Measurements from ENCODE around the gene FST. TPM values are rescaled to one million over a fixed set of nuclear protein-coding genes. Genes with fewer than 3 reads are reported as not detected.

Gene FST
- total RNA-seq, 1 donor: 215 TPM

GRCh38 chr5:53488195-53488722 lies 7.8 kb downstream of the FST start:
- peak overlapping the region; percentile 23 for H3K27ac ChIP-seq (ENCODE audit: low read depth, low read length)
- peak overlapping the region; percentile 15 for H3K4me2 ChIP-seq (ENCODE audit: insufficient read depth, low read length)
- no peaks in the 10 kb centered on the region for H3K27me3 ChIP-seq (ENCODE audit: insufficient read depth, low read length)
- no peaks in the 10 kb centered on the region for H4K20me1 ChIP-seq (ENCODE audit: insufficient read depth, low read length)
- H3K4me3 ChIP-seq (ENCODE audit: insufficient read depth, low read length): no peak overlapping the region
- peaks cover 32% of the 10 kb centered on the region for H3K36me3 ChIP-seq (ENCODE audit: insufficient read depth, low read length)
- peaks cover 16% of the 10 kb centered on the region for H3K79me2 ChIP-seq (ENCODE audit: insufficient read depth, low read length)
- peak overlapping the region; percentile 71 for H2AFZ ChIP-seq (ENCODE audit: low read length)
- no peak for DNase-seq (ENCODE audit: insufficient read length, low spot score, missing footprints)
- peaks cover 37% of the 10 kb centered on the region for H3K4me1 ChIP-seq (ENCODE audit: insufficient read depth, low read length)
- no peak for TF ChIP-seq CTCF (IDR thresholded peaks at IDR 0.05; ENCODE audit: extremely low read depth, low read depth, low read length)
- H3K9me3 ChIP-seq (ENCODE audit: low read depth, low read length): no peaks in the 10 kb centered on the region

GRCh38 chr5:53490747-53491146 lies 10.3 kb downstream of the FST start:
- Histone ChIP-seq H3K79me2 (ENCODE audit: insufficient read depth, low read length) (no peaks in the 10 kb centered on the region), H3K27me3 (ENCODE audit: insufficient read depth, low read length) (no peaks in the 10 kb centered on the region), H3K9me3 (ENCODE audit: low read depth, low read length) (no peaks in the 10 kb centered on the region), H2AFZ (ENCODE audit: low read length) (peak overlapping the region; percentile 17), H3K4me3 (ENCODE audit: insufficient read depth, low read length) (no peak overlapping the region), H3K27ac (ENCODE audit: low read depth, low read length) (peak overlapping the region; percentile 74), H3K4me2 (ENCODE audit: insufficient read depth, low read length) (peak overlapping the region; percentile 40), H3K4me1 (ENCODE audit: insufficient read depth, low read length) (peaks cover 21% of the 10 kb centered on the region), H4K20me1 (ENCODE audit: insufficient read depth, low read length) (no peaks in the 10 kb centered on the region), H3K36me3 (ENCODE audit: insufficient read depth, low read length) (peaks cover 7% of the 10 kb centered on the region)
- no peak for TF ChIP-seq CTCF (IDR thresholded peaks at IDR 0.05; ENCODE audit: extremely low read depth, low read depth, low read length)
- DNase-seq (ENCODE audit: insufficient read length, low spot score, missing footprints): peak; percentile 65

- no peak for TF ChIP-seq CTCF (IDR thresholded peaks at IDR 0.05; ENCODE audit: extremely low read depth, low read depth, low read length)
These were observed 20.6 kb downstream of the FST start for GRCh38 chr5:53501054-53501453.

GRCh38 chr5:53503562-53504218 lies 23.3 kb downstream of the FST start:
- DNase-seq (ENCODE audit: insufficient read length, low spot score, missing footprints): peak; percentile 27
- H3K79me2 ChIP-seq (ENCODE audit: insufficient read depth, low read length): no peaks in the 10 kb centered on the region
- no peak overlapping the region for H3K4me3 ChIP-seq (ENCODE audit: insufficient read depth, low read length)
- TF ChIP-seq CTCF (IDR thresholded peaks at IDR 0.05; ENCODE audit: extremely low read depth, low read depth, low read length): no peak
- no peak overlapping the region for H3K27ac ChIP-seq (ENCODE audit: low read depth, low read length)
- no peaks in the 10 kb centered on the region for H3K36me3 ChIP-seq (ENCODE audit: insufficient read depth, low read length)
- H3K27me3 ChIP-seq (ENCODE audit: insufficient read depth, low read length): no peaks in the 10 kb centered on the region
- no peaks in the 10 kb centered on the region for H3K9me3 ChIP-seq (ENCODE audit: low read depth, low read length)
- no peaks in the 10 kb centered on the region for H3K4me1 ChIP-seq (ENCODE audit: insufficient read depth, low read length)
- H3K4me2 ChIP-seq (ENCODE audit: insufficient read depth, low read length): no peak overlapping the region
- H2AFZ ChIP-seq (ENCODE audit: low read length): no peak overlapping the region
- H4K20me1 ChIP-seq (ENCODE audit: insufficient read depth, low read length): no peaks in the 10 kb centered on the region

More at GRCh38 chr5:53501054-53501453, 20.6 kb downstream of the FST start:
- peak overlapping the region; percentile 29 for H2AFZ ChIP-seq (ENCODE audit: low read length)
- no peaks in the 10 kb centered on the region for H3K9me3 ChIP-seq (ENCODE audit: low read depth, low read length)
- H3K4me2 ChIP-seq (ENCODE audit: insufficient read depth, low read length): no peak overlapping the region
- no peak for DNase-seq (ENCODE audit: insufficient read length, low spot score, missing footprints)
- no peaks in the 10 kb centered on the region for H3K36me3 ChIP-seq (ENCODE audit: insufficient read depth, low read length)
- H3K27ac ChIP-seq (ENCODE audit: low read depth, low read length): no peak overlapping the region
- H3K4me3 ChIP-seq (ENCODE audit: insufficient read depth, low read length): no peak overlapping the region
- no peaks in the 10 kb centered on the region for H4K20me1 ChIP-seq (ENCODE audit: insufficient read depth, low read length)
- H3K27me3 ChIP-seq (ENCODE audit: insufficient read depth, low read length): no peaks in the 10 kb centered on the region
- H3K4me1 ChIP-seq (ENCODE audit: insufficient read depth, low read length): no peaks in the 10 kb centered on the region
- H3K79me2 ChIP-seq (ENCODE audit: insufficient read depth, low read length): no peaks in the 10 kb centered on the region
